H9 (cell line): ENCODE data around the gene ARMCX6. TPM values are rescaled to one million over a fixed set of nuclear protein-coding genes. Genes with fewer than 3 reads are reported as not detected.
"Not testable (repeated sequence)": the region's sequence is repeated elsewhere in the genome, so short reads cannot be mapped to it uniquely, and the experiment has no call there.

ENCODE experiments used
- DNase-seq: peaks from one replicate; pipeline ENCODE4 v3.0.0-alpha.2; 2017
- H2AFZ ChIP-seq: one replicate; pipeline ENCODE4 v1.6.1; 2013; ENCODE audit warnings: mild to moderate bottlenecking, low read length, control low read depth, moderate library complexity
- H2AK5ac ChIP-seq: 2 replicates; pipeline ENCODE4 v1.6.1; 2013; ENCODE audit warnings: low read length, control low read depth, mixed read lengths; ENCODE audit not compliant: insufficient read length
- H2BK120ac ChIP-seq: one replicate; pipeline ENCODE4 v1.6.1; 2013; ENCODE audit warnings: low read depth, mild to moderate bottlenecking, low read length, control low read depth, inconsistent platforms; ENCODE audit not compliant: poor library complexity, severe bottlenecking
- H2BK12ac ChIP-seq: 2 replicates; pipeline ENCODE4 v1.6.1; 2013; ENCODE audit warnings: low read length, control low read depth, mixed read lengths, low read depth; ENCODE audit not compliant: insufficient read length
- H2BK15ac ChIP-seq: 2 replicates; pipeline ENCODE4 v1.6.1; 2013; ENCODE audit warnings: low read depth, low read length, control low read depth
- H2BK20ac ChIP-seq: one replicate; pipeline ENCODE4 v1.6.1; 2013; ENCODE audit warnings: low read depth, mild to moderate bottlenecking, low read length, control low read depth, inconsistent platforms; ENCODE audit not compliant: poor library complexity, severe bottlenecking
- H2BK5ac ChIP-seq: 2 replicates; pipeline ENCODE4 v1.6.1; 2013; ENCODE audit warnings: low read length, control low read depth, mixed read lengths; ENCODE audit not compliant: insufficient read length
- H3K14ac ChIP-seq: 2 replicates; pipeline ENCODE4 v1.6.1; 2013; ENCODE audit warnings: low read length, control low read depth; ENCODE audit not compliant: insufficient read depth
- H3K18ac ChIP-seq: 2 replicates; pipeline ENCODE4 v1.6.1; 2013; ENCODE audit warnings: low read depth, mild to moderate bottlenecking, mixed read lengths, low read length, control low read depth; ENCODE audit not compliant: insufficient read length
- H3K23ac ChIP-seq: 2 replicates; pipeline ENCODE4 v1.6.1; 2013; ENCODE audit warnings: low read length, control low read depth, mixed read lengths, low read depth; ENCODE audit not compliant: insufficient read length
- H3K23me2 ChIP-seq: 2 replicates; pipeline ENCODE4 v1.6.1; 2013; ENCODE audit warnings: low read depth, mild to moderate bottlenecking, mixed read lengths, low read length, control low read depth; ENCODE audit not compliant: insufficient read length, poor library complexity, severe bottlenecking
- H3K27ac ChIP-seq: 2 replicates; pipeline ENCODE4 v1.5.1; 2013; ENCODE audit warnings: low read length, control low read depth, mixed read lengths, low read depth; ENCODE audit not compliant: insufficient read length
- H3K27me3 ChIP-seq: 2 replicates; pipeline ENCODE4 v1.6.1; 2013; ENCODE audit warnings: low read length, control low read depth, inconsistent platforms; ENCODE audit not compliant: insufficient read depth
- H3K4ac ChIP-seq: 2 replicates; pipeline ENCODE4 v1.6.1; 2013; ENCODE audit warnings: low read depth, mild to moderate bottlenecking, control low read depth, inconsistent platforms, low read length, moderate library complexity
- H3K4me1 ChIP-seq: 2 replicates; pipeline ENCODE4 v1.6.1; 2013; ENCODE audit warnings: low read length, control low read depth, inconsistent platforms; ENCODE audit not compliant: insufficient read depth
- H3K4me2 ChIP-seq: 2 replicates; pipeline ENCODE4 v1.6.1; 2013; ENCODE audit warnings: low read length, control low read depth, mixed read lengths; ENCODE audit not compliant: insufficient read length, insufficient read depth
- H3K56ac ChIP-seq: 2 replicates; pipeline ENCODE4 v1.6.1; 2013; ENCODE audit warnings: low read depth, mild to moderate bottlenecking, mixed read lengths, low read length, control low read depth; ENCODE audit not compliant: insufficient read length
- H3K79me1 ChIP-seq: 2 replicates; pipeline ENCODE4 v1.6.1; 2013; ENCODE audit warnings: low read depth, mild to moderate bottlenecking, moderate library complexity, low read length, control low read depth, inconsistent platforms; ENCODE audit not compliant: insufficient read depth, poor library complexity, severe bottlenecking
- H3K79me2 ChIP-seq: 2 replicates; pipeline ENCODE4 v1.6.1; 2013; ENCODE audit warnings: low read length, control low read depth, inconsistent platforms; ENCODE audit not compliant: insufficient read depth
- H3K9ac ChIP-seq: 2 replicates; pipeline ENCODE4 v1.6.1; 2013; ENCODE audit warnings: low read length, control low read depth, mixed read lengths; ENCODE audit not compliant: insufficient read length; ENCODE audit errors: extremely low read depth
- H3K9me3 ChIP-seq: one replicate; pipeline ENCODE4 v1.6.1; 2013; ENCODE audit warnings: low read depth, low read length, inconsistent platforms; ENCODE audit not compliant: control insufficient read depth
- H3T11ph ChIP-seq: one replicate; pipeline ENCODE4 v1.6.1; 2013; ENCODE audit warnings: mild to moderate bottlenecking, low read length, control low read depth, inconsistent platforms
- H4K20me1 ChIP-seq: one replicate; pipeline ENCODE4 v1.6.1; 2013; ENCODE audit not compliant: control insufficient read depth, insufficient read length, insufficient read depth
- H4K5ac ChIP-seq: 2 replicates; pipeline ENCODE4 v1.6.1; 2013; ENCODE audit warnings: low read depth, mild to moderate bottlenecking, mixed read lengths, low read length, control low read depth; ENCODE audit not compliant: insufficient read length
- H4K8ac ChIP-seq: replicated peaks from 2 replicates; pipeline ENCODE4 v1.6.1; 2013; ENCODE audit warnings: low read length, control low read depth, mixed read lengths, low read depth; ENCODE audit not compliant: insufficient read length
- H4K91ac ChIP-seq: 2 replicates; pipeline ENCODE4 v1.6.1; 2013; ENCODE audit warnings: low read depth, mild to moderate bottlenecking, moderate library complexity, mixed read lengths, low read length, control low read depth; ENCODE audit not compliant: insufficient read length
- H3K27ac Mint-ChIP-seq, 3 experiments: 2 replicates in 2 of 3; 3 replicates in 1 of 3; pipeline ENCODE4 v1.8.0; 2020 to 2021; ENCODE audit warnings: mixed read lengths in 3 of 3, mild to moderate bottlenecking in 1 of 3, moderate library complexity in 1 of 3
- H3K27me3 Mint-ChIP-seq: 2 replicates; pipeline ENCODE4 v1.8.0; 2021; ENCODE audit warnings: low read depth, mild to moderate bottlenecking, moderate library complexity, mixed read lengths
- H3K36me3 Mint-ChIP-seq, 3 experiments: 2 replicates in 2 of 3; 3 replicates in 1 of 3; pipeline ENCODE4 v1.8.0; 2020 to 2021; ENCODE audit warnings: low read depth in 3 of 3, mixed read lengths in 3 of 3; ENCODE audit not compliant: insufficient read depth in 1 of 3
- H3K4me1 Mint-ChIP-seq, 2 experiments: 2 replicates each; pipeline ENCODE4 v1.8.0; 2020; ENCODE audit warnings: mixed read lengths in 2 of 2
- H3K4me3 Mint-ChIP-seq, 2 experiments: 2 replicates in 1 of 2; 3 replicates in 1 of 2; pipeline ENCODE4 v1.8.0; 2020 to 2021; ENCODE audit warnings: mild to moderate bottlenecking in 2 of 2, mixed read lengths in 2 of 2, moderate library complexity in 1 of 2
- H3K9me3 Mint-ChIP-seq, 2 experiments: 2 replicates in 1 of 2; 3 replicates in 1 of 2; pipeline ENCODE4 v1.8.0; 2020; ENCODE audit warnings: mild to moderate bottlenecking in 2 of 2, mixed read lengths in 2 of 2, moderate library complexity in 1 of 2
- CTCF ChIP-seq: fragments of 200-600 bp; sonication (generic); conservative IDR thresholded peaks from 3 replicates; pipeline ENCODE4 v1.8.0; 2021; ENCODE audit warnings: antibody characterized with exemption, mild to moderate bottlenecking
- WGBS: extraction: QIAGEN DNeasy Blood & Tissue Kit; methylation state at CpG from one replicate; pipeline ENCODE4 v1.1.7; 2013; ENCODE audit warnings: missing lambda C conversion rate, low lambda C conversion rate, mixed read lengths; ENCODE audit not compliant: insufficient read length; ENCODE audit errors: extremely low coverage; 5-methylcytosine and 5-hydroxymethylcytosine counted together
- total RNA-seq: library from RNA; stranded (reverse); gene quantifications from 2 replicates; pipeline ENCODE4 v1.2.1, GENCODE V29; 2021

The ARMCX6 gene
- total RNA-seq, 1 experiment from 2014 or later, result 48.6 TPM

GRCh38 chrX:101655534-101655933 is 37.7 kb upstream of the ARMCX6 start:
- Mint-ChIP-seq H3K27me3 (no peaks in the 10 kb centered on the region; the same call in 1 of the 2 replicates), H3K27ac (peak overlapping the region in 1 of 3 experiments; percentile 45; a peak in 1 of 7 replicates), H3K4me3 (no peak overlapping the region), H3K9me3 (peaks cover 54 to 55% of the 10 kb centered on the region in 2 experiments), H3K36me3 (peaks cover 5 to 17% (median 12%) of the 10 kb centered on the region in 3 experiments; a peak in 6 of 7 replicates), H3K4me1 (peaks cover 0 to 16% of the 10 kb centered on the region in 2 experiments; a peak in 1 of 4 replicates)
- H3K23ac ChIP-seq, result no peak overlapping the region
- no peaks in the 10 kb centered on the region for H3K79me1 ChIP-seq
- WGBS, result no CpG with 5 or more reads among the region's 3 CpGs
- no peaks in the 10 kb centered on the region for H3K27me3 ChIP-seq
- DNase-seq, result no peak
- no peak overlapping the region for H2BK15ac ChIP-seq
- no peak overlapping the region for H3K4ac ChIP-seq
- H4K5ac ChIP-seq, result no peak overlapping the region
- no peak overlapping the region for H4K8ac ChIP-seq
- no peak overlapping the region for H3K14ac ChIP-seq
- no peak overlapping the region for H3T11ph ChIP-seq
- no peak for TF ChIP-seq CTCF
- no peaks in the 10 kb centered on the region for H3K79me2 ChIP-seq
- H4K20me1 ChIP-seq, result no peaks in the 10 kb centered on the region
- no peaks in the 10 kb centered on the region for H3K23me2 ChIP-seq
- no peak overlapping the region for H4K91ac ChIP-seq
- H2BK20ac ChIP-seq, result no peak overlapping the region
- H2BK120ac ChIP-seq, result no peak overlapping the region
- H3K4me2 ChIP-seq, result no peak overlapping the region
- H2AK5ac ChIP-seq, result no peak overlapping the region
- H3K18ac ChIP-seq, result no peak overlapping the region
- no peaks in the 10 kb centered on the region for H3K4me1 ChIP-seq
- H3K9ac ChIP-seq, result no peak overlapping the region
- no peak overlapping the region for H3K56ac ChIP-seq
- H2BK5ac ChIP-seq, result no peak overlapping the region
- H2AFZ ChIP-seq, result no peak overlapping the region
- no peak overlapping the region for H2BK12ac ChIP-seq
- H3K27ac ChIP-seq, result no peak overlapping the region
- H3K9me3 ChIP-seq, result peaks cover 30% of the 10 kb centered on the region

GRCh38 chrX:101647716-101648115 is 29.9 kb upstream of the ARMCX6 start:
- H3K36me3 Mint-ChIP-seq, H3K23me2 ChIP-seq, H4K91ac ChIP-seq, H2AK5ac ChIP-seq, H4K8ac ChIP-seq, H3K56ac ChIP-seq, H3K27me3 Mint-ChIP-seq, H3K27ac Mint-ChIP-seq, H3K27me3 ChIP-seq, H3K4me3 Mint-ChIP-seq, H3K4me1 ChIP-seq, H3K27ac ChIP-seq, H4K5ac ChIP-seq, H3K4me1 Mint-ChIP-seq, H3K23ac ChIP-seq, H2BK15ac ChIP-seq, H3K14ac ChIP-seq, H2BK12ac ChIP-seq, H2BK5ac ChIP-seq, H3K9ac ChIP-seq, H3K9me3 ChIP-seq, DNase-seq, H3K79me2 ChIP-seq, H3K79me1 ChIP-seq, H3K4ac ChIP-seq, H4K20me1 ChIP-seq, H2BK120ac ChIP-seq, H3T11ph ChIP-seq, H2BK20ac ChIP-seq, H3K18ac ChIP-seq, H3K4me2 ChIP-seq, H2AFZ ChIP-seq: not testable (repeated sequence)
- H3K9me3 Mint-ChIP-seq, result peaks cover 41 to 46% of the 10 kb centered on the region in 2 experiments
